Adrenal gland (tissue), 5 donors: ENCODE measurements around the gene PDE6G.

Experiments used
- CTCF ChIP-seq, 6 experiments: fragments of 450-650 bp in 4 of 6; fragments of 200-600 bp in 2 of 6; sonication (generic) in 1 of 6; IDR thresholded peaks; 1 replicate in 5 of 6; 2 replicates in 1 of 6; pipeline versions ENCODE4 v1.5.1 to v1.8.0; 2016 to 2021; ENCODE audit warnings: antibody characterized with exemption in 6 of 6, mild to moderate bottlenecking in 2 of 6, moderate library complexity in 1 of 6
- POLR2A ChIP-seq, 2 donors: fragments of 450-650 bp; IDR thresholded peaks; one replicate each; pipeline ENCODE4 v1.6.1; 2017; ENCODE audit warnings: antibody characterized with exemption in 2 of 2, mild to moderate bottlenecking in 2 of 2, moderate library complexity in 1 of 2
- donor health status: DM: no; HTN: no; CAD: no.

- TF ChIP-seq CTCF (IDR thresholded peaks at IDR 0.05), result no peak
- no peak for TF ChIP-seq POLR2A (IDR thresholded peaks at IDR 0.05)
These were observed 20.6 kb upstream of the PDE6G start for GRCh38 chr17:81676906-81677305.
